H1 (cell line): ENCODE results near the gene ORAI3. TPM values are rescaled to one million over a fixed set of nuclear protein-coding genes. Genes with fewer than 3 reads are reported as not detected.

Source experiments
- ASH2L ChIP-seq: fragments of 200-600, 300-600 bp; sonication (generic); IDR thresholded peaks from one replicate; pipeline ENCODE4 v1.7.1; 2017; ENCODE audit warnings: low read length
- ATF2 ChIP-seq: IDR thresholded peaks from 2 replicates; pipeline ENCODE4 v1.6.1; 2012; ENCODE audit warnings: low read length, inconsistent platforms
- BACH1 ChIP-seq: IDR thresholded peaks from 2 replicates; pipeline ENCODE4 v1.6.1; 2012; ENCODE audit warnings: low read length, improper control_type of control experiment
- BRCA1 ChIP-seq: IDR thresholded peaks from 2 replicates; pipeline ENCODE4 v1.6.1; 2012; ENCODE audit warnings: low read depth, low read length, improper control_type of control experiment
- CBX5 ChIP-seq: fragments of 300-800, 300-1000 bp; sonication (generic); IDR thresholded peaks from 2 replicates; pipeline ENCODE4 v1.7.1; 2016; ENCODE audit warnings: antibody characterized with exemption, low read length, low read depth
- CBX8 ChIP-seq: fragments of 300-800, 300-1000 bp; sonication (generic); IDR thresholded peaks from 2 replicates; pipeline ENCODE4 v1.7.1; 2016; ENCODE audit warnings: low read depth, low read length, borderline replicate concordance
- CHD1 ChIP-seq: IDR thresholded peaks from 2 replicates; pipeline ENCODE4 v1.6.1; 2012; ENCODE audit warnings: low read depth, low read length, improper control_type of control experiment
- CHD2 ChIP-seq: IDR thresholded peaks from 2 replicates; pipeline ENCODE4 v1.6.1; 2012; ENCODE audit warnings: low read length, improper control_type of control experiment
- CTBP2 ChIP-seq: IDR thresholded peaks from 2 replicates; pipeline ENCODE4 v1.7.0; 2011; ENCODE audit warnings: borderline replicate concordance, mild to moderate bottlenecking, moderate library complexity, mixed read lengths, low read length; ENCODE audit not compliant: insufficient read depth, insufficient read length
- EGR1 ChIP-seq: IDR thresholded peaks from 2 replicates; pipeline ENCODE4 v1.6.1; 2011; ENCODE audit warnings: low read depth, low read length, borderline replicate concordance
- FOSL1 ChIP-seq: IDR thresholded peaks from 2 replicates; pipeline ENCODE4 v1.6.1; 2011; ENCODE audit warnings: mild to moderate bottlenecking, low read depth, low read length, moderate library complexity; ENCODE audit not compliant: insufficient read depth
- GABPA ChIP-seq: IDR thresholded peaks from 2 replicates; pipeline ENCODE4 v1.6.1; 2011; ENCODE audit warnings: mild to moderate bottlenecking, low read length, moderate library complexity, borderline replicate concordance; ENCODE audit not compliant: insufficient read depth
- JUN ChIP-seq: IDR thresholded peaks from 2 replicates; pipeline ENCODE4 v1.6.1; 2011; ENCODE audit warnings: low read depth, mild to moderate bottlenecking, improper control_type of control experiment, low read length
- KDM1A ChIP-seq: fragments of 200-600, 300-600 bp; sonication (generic); IDR thresholded peaks from 2 replicates; pipeline ENCODE4 v1.7.1; 2016; ENCODE audit warnings: mild to moderate bottlenecking, low read length, borderline replicate concordance
- MAX ChIP-seq: IDR thresholded peaks from 2 replicates; pipeline ENCODE4 v1.6.1; 2012; ENCODE audit warnings: inconsistent platforms
- NRF1 ChIP-seq: IDR thresholded peaks from 2 replicates; pipeline ENCODE4 v1.6.1; 2011; ENCODE audit warnings: mild to moderate bottlenecking, low read depth, low read length, improper control_type of control experiment
- PHF8 ChIP-seq: fragments of 200-600 bp; sonication (generic); conservative IDR thresholded peaks from 2 replicates; pipeline ENCODE4 v1.7.1; 2012; ENCODE audit warnings: low read depth, mild to moderate bottlenecking, inconsistent platforms, low read length, moderate library complexity
- POU5F1 ChIP-seq: IDR thresholded peaks from 2 replicates; pipeline ENCODE4 v1.6.1; 2011; ENCODE audit warnings: low read depth, mild to moderate bottlenecking, low read length, moderate library complexity
- SIN3A ChIP-seq, 2 experiments: IDR thresholded peaks in 1 of 2; conservative IDR thresholded peaks in 1 of 2; 2 replicates each; pipeline ENCODE4 v1.6.1; 2011 to 2012; ENCODE audit warnings: low read length in 2 of 2, improper control_type of control experiment in 1 of 2, low read depth in 1 of 2, mild to moderate bottlenecking in 1 of 2
- SP1 ChIP-seq: IDR thresholded peaks from 2 replicates; pipeline ENCODE4 v1.6.1; 2011; ENCODE audit warnings: low read depth, low read length
- SP4 ChIP-seq: IDR thresholded peaks from 2 replicates; pipeline ENCODE4 v1.6.1; 2012; ENCODE audit warnings: low read length, inconsistent platforms
- TAF7 ChIP-seq: optimal IDR thresholded peaks from 2 replicates; pipeline ENCODE3; 2011; ENCODE audit warnings: low read depth, mild to moderate bottlenecking, inconsistent platforms, low read length, moderate library complexity, borderline replicate concordance
- TCF12 ChIP-seq: IDR thresholded peaks from 2 replicates; pipeline ENCODE4 v1.6.1; 2011; ENCODE audit warnings: low read depth, mild to moderate bottlenecking, low read length
- TEAD4 ChIP-seq: IDR thresholded peaks from 2 replicates; pipeline ENCODE4 v1.6.1; 2012; ENCODE audit warnings: low read depth, low read length, inconsistent platforms, mixed read lengths
- polyA plus RNA-seq, 7 experiments: library from polyadenylated mRNA; depleted of rRNA in 3 of 7; stranded (reverse) in 5 of 7; unstranded in 2 of 7; fragments of >200 nt in 5 of 7; fragments of 200-250 nt in 2 of 7; gene quantifications; 1 replicate in 5 of 7; 2 replicates in 1 of 7; 4 replicates in 1 of 7; pipeline versions ENCODE4 v1.2.1 to v1.2.3, GENCODE V29; 2011 to 2013; ENCODE audit warnings: missing spikeins in 2 of 7, mixed read lengths in 2 of 7
- total RNA-seq: library from RNA; stranded (reverse); fragmentation: NEBNext Ultra II Directional; extraction: Animal tissue kit (Norgen Biotek cat#: 25700); gene quantifications from 2 replicates; pipeline ENCODE4 v1.2.1, GENCODE V29; 2021

ORAI3 gene
- total and polyA plus RNA-seq, 2 of the 8 experiments (the other 6 are each of a cell fraction or from before 2014, with no cell fraction given) = 8.7 to 24.5 TPM

GRCh38 chr16:30957456-30958174 lies 8.7 kb downstream of the ORAI3 start, which contains the start of gene SETD1A (continued):
- TF ChIP-seq ATF2 = no peak
- no peak for TF ChIP-seq SP4
- TF ChIP-seq SIN3A (conservative IDR thresholded peaks at IDR 0.05 in 1 of 2, IDR thresholded peaks at IDR 0.05 in 1 of 2; ENCODE audit: low read depth in 1 of 2, low read length in 2 of 2) = peak in 1 of 2 experiments; percentile 74; a peak in 1 of 4 replicates
- TF ChIP-seq TCF12 = 0 out of 2 replicates have a peak, but pooled peaks have one; percentile 58
- no peak for TF ChIP-seq EGR1
- TF ChIP-seq MAX = peak; percentile 81
- no peak for TF ChIP-seq CHD1
- TF ChIP-seq CBX5 = no peak
- no peak for TF ChIP-seq CBX8
- peak; percentile 24 for TF ChIP-seq TAF7
- TF ChIP-seq GABPA = no peak
- TF ChIP-seq CHD2 = no peak
- peak; percentile 76; the same call in 1 of the 2 replicates for TF ChIP-seq SP1
- no peak for TF ChIP-seq POU5F1
- no peak for TF ChIP-seq BRCA1
- TF ChIP-seq KDM1A = no peak
- peak; percentile 95 for TF ChIP-seq ASH2L
- TF ChIP-seq TEAD4 = no peak; the same call in 1 of the 2 replicates
- TF ChIP-seq NRF1 = no peak
- no peak for TF ChIP-seq BACH1
- TF ChIP-seq FOSL1 = no peak
- TF ChIP-seq CTBP2 = no peak
- TF ChIP-seq JUN = no peak
- TF ChIP-seq PHF8 = peak; percentile 60
